Putamen (tissue), 1 donor: ENCODE measurements around the gene SYK.
A peak's percentile ranks its signal among the peaks of the same experiment; 100 is the strongest.
"Not testable (repeated sequence)": the region's sequence is repeated elsewhere in the genome, so short reads cannot be mapped to it uniquely, and the experiment has no call there.

Experiments
- DNase-seq: peaks from one replicate; pipeline ENCODE4 v3.0.0-alpha.2; 2016; ENCODE audit warnings: low spot score

Gene SYK

GRCh38 chr9:90801241-90801972, at the start of gene SYK:
Gene SYK (plus strand): TSS chr9:90801819. CDS start chr9:90843899, 42,080 bp downstream.
- peak; percentile 13 for DNase-seq

- not testable (repeated sequence) for DNase-seq
Measured at GRCh38 chr9:90755514-90756371, 45.9 kb upstream of the SYK start.

- not testable (repeated sequence) for DNase-seq
Measured at GRCh38 chr9:90760577-90760976, 41.0 kb upstream of the SYK start.

GRCh38 chr9:90766731-90767130, 34.9 kb upstream of the SYK start:
- no peak for DNase-seq

GRCh38 chr9:90767523-90768100, 34.0 kb upstream of the SYK start:
- no peak for DNase-seq

GRCh38 chr9:90770182-90770738, 31.4 kb upstream of the SYK start:
- no peak for DNase-seq

- no peak for DNase-seq
Measured at GRCh38 chr9:90770927-90771326, 30.7 kb upstream of the SYK start.

GRCh38 chr9:90772386-90772785, 29.2 kb upstream of the SYK start:
- no peak for DNase-seq

- DNase-seq, result no peak
Measured at GRCh38 chr9:90773617-90774016, 28.0 kb upstream of the SYK start.

- no peak for DNase-seq
Measured at GRCh38 chr9:90774071-90774470, 27.5 kb upstream of the SYK start.

- no peak for DNase-seq
Measured at GRCh38 chr9:90774682-90775081, 26.9 kb upstream of the SYK start.

GRCh38 chr9:90775657-90776056, 26.0 kb upstream of the SYK start:
- no peak for DNase-seq

GRCh38 chr9:90778746-90779145, 22.9 kb upstream of the SYK start:
- DNase-seq, result no peak

GRCh38 chr9:90783552-90783951, 18.1 kb upstream of the SYK start:
- DNase-seq, result no peak

GRCh38 chr9:90783964-90784363, 17.7 kb upstream of the SYK start:
- DNase-seq, result no peak

GRCh38 chr9:90787771-90788460, 13.7 kb upstream of the SYK start:
- no peak for DNase-seq

- not testable (repeated sequence) for DNase-seq
Measured at GRCh38 chr9:90788527-90788926, 13.1 kb upstream of the SYK start.

GRCh38 chr9:90789408-90789807, 12.2 kb upstream of the SYK start:
- no peak for DNase-seq

GRCh38 chr9:90789862-90790261, 11.8 kb upstream of the SYK start:
- no peak for DNase-seq

- DNase-seq, result not testable (repeated sequence)
Measured at GRCh38 chr9:90793024-90793423, 8.6 kb upstream of the SYK start.

GRCh38 chr9:90793729-90794128, 7.9 kb upstream of the SYK start:
- DNase-seq, result no peak

- no peak for DNase-seq
Measured at GRCh38 chr9:90795084-90795483, 6.5 kb upstream of the SYK start.
